CD4-positive, alpha-beta T cell treated with Interleukin-6 for 4 hours (primary cell): ENCODE data around the gene FBLN7.
"Not testable (repeated sequence)": the region's sequence is repeated elsewhere in the genome, so short reads cannot be mapped to it uniquely, and the experiment has no call there.

Experiments
- DNase-seq: peaks from one replicate; pipeline ENCODE4 v3.0.0-alpha.2; 2020; ENCODE audit warnings: mixed read lengths

The FBLN7 gene

DNA sequence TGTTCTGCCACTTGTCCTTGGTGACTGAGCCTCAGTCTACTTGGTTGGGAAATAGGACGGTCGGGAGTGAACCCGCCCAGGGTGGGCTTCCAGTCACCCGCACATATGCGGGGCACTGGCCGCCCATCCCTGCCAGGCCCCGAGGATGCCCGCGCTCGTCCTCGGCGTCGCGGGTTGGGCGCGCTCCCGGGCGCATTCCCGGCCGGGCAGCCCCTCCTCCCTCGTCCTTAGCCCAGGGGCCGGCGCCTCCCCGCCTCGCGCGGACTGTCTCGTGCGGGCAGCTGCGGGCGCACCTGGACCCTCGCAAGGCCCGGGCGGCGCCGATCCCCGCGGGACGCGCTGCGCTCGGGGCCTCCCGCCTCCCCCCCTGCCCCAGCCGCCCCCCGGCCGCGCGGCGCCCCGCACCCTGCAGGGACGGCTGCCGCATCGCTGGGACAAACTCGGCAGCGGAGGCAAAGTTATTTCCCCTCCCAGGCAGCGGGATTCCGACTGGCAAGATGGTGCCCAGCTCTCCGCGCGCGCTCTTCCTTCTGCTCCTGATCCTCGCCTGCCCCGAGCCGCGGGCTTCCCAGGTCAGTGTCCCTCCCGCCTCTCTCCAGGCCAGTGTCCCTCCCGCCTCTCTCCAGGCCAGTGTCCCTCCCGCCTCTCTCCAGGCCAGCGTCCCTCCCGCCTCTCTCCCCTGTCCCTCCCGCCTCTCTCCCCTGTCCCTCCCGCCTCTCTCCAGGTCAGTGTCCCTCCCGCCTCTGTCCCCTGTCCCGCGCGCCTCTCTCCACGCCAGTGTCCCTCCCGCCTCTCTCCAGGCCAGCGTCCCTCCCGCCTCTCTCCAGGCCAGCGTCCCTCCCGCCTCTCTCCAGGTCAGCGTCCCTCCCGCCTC lies at the start of gene FBLN7:
FBLN7 (plus strand) TSS at position 227 of the 874 bp plus-strand sequence; CDS start at position 498, 271 bp downstream.
- DNase-seq: peak; percentile 36

- no peak for DNase-seq
These were observed 48.8 kb upstream of the FBLN7 start for GRCh38 chr2:112089375-112089774.

DNA sequence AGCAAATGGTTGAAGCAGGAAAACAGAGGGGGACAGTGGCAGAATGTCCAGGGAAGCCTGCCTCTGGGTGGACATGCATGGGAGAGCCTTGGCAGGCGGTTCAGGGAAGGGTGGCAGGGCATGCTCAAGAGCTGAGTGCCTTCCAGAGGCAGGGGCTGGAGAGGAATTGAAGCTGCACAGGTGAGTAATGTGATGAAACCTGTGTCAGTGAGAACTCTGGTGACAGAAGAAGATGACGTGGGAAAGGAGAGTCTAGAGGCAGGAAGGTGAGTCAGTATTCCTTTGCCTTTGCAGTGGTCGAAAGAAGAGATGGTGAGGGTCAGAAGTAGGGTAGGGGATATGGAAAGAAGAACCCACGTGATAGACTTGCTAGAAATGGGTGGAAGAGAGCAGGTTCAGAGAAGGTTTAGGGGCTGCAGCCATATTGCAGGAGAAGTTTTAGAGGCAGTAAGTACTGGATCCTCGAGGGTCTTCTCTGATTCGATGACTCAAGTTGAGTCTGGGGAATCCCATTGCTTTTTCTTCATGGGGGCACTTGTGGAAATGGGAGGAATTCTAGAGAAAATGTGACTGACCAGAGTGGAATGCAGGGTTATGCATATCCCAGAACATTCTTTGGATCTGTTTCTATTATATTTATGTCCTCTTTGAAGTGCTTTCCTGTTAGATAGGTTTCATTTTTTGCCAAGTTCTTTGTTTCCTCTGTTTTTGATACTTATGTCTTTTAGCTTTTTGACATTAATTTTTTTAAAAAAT lies 45.7 kb upstream of the FBLN7 start:
- no peak for DNase-seq

- no peak for DNase-seq
These were observed 45.0 kb upstream of the FBLN7 start for GRCh38 chr2:112093216-112093615.

DNA sequence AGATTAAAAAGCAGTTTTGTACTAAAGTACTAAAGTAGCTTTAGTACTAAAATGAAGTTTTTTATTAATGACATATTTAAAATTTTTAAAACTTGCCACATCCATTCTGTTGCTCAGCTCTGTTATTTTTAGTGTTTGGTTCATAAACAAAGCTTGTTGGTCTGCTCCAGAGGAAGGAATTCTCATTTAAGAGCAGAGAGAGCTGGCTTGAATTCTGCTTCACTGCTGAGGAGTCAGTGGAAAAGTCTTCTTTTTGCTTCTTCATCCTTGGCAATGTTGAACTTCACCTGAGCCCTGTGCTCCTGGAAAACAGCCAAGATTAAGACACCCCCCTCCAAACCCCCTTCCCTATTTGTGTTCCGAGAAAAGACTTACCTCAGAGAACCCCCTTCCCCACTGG lies 42.5 kb upstream of the FBLN7 start:
- no peak for DNase-seq

DNA sequence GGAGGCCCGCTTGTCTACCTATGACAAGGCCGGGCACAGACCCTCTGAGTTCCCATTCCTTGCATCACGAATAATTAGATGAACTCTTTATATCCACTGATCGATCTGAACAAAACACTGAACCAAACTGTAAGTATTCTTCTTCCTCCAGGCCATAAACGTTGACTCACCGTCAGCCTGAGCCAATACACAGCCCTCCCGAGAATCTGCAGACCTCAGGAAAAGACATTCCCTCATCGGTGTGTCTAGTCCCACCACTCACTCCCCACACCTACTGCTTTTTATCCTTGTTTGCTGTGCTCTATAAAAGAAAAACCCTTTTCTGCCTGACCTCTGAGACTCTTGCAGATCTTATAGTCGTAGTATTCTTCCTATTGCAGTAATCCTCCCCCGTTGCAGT lies 42.1 kb upstream of the FBLN7 start:
- no peak for DNase-seq

DNA sequence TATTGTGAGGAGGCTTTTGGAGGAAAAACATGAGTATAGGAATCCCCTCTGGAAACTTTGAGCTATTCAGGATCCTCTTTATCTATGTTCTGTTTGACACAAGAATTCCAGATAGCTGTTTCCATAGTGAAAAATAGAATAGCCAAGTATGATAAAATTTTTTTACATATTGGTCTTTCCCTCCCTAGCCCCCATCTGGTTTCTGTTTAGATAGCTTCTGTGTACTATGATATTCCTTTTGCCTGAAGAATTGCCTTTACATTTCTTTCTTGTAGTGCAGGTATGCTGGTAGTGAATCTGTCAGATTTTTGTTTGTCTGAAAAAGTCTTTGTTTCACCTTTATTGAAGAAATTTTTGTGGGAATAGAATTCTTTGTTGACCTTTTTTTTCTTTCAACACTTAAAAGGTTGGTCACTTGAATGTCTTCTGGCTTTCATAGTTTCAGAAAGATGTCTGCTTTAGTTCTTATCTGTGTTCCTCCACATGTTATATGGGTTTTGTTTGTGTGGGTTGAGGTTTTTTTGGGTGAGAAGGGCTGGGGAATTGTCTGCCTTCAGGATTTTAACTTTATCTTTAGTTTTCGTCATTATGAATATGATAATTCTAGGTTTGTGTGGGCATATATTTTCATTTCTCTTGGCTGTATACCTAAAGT lies 29.9 kb upstream of the FBLN7 start:
- no peak for DNase-seq

DNA sequence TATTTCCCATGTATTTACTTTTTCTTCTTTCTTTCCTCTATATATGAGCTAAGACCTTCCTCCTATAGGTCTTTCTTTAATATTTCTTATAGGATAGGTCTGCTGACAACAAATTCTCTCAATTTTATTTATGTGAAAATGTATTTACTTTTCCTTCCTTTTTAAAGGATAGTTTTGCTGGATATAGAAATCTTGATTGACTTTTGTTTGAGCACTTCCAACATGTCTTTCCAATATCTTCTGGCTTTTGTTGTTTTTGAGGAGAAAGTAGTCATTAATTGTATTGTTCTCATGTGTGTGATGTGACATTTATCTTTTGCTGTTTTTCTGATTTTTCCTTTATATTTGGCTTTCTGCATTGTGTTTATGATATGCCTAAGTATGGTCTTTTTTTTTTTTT lies 28.9 kb upstream of the FBLN7 start:
- DNase-seq: no peak

GRCh38 chr2:112110966-112111365 lies 27.2 kb upstream of the FBLN7 start:
- no peak for DNase-seq

GRCh38 chr2:112113354-112113753 lies 24.8 kb upstream of the FBLN7 start:
- not testable (repeated sequence) for DNase-seq

- DNase-seq: no peak
These were observed 20.0 kb upstream of the FBLN7 start for GRCh38 chr2:112118148-112118547.

DNA sequence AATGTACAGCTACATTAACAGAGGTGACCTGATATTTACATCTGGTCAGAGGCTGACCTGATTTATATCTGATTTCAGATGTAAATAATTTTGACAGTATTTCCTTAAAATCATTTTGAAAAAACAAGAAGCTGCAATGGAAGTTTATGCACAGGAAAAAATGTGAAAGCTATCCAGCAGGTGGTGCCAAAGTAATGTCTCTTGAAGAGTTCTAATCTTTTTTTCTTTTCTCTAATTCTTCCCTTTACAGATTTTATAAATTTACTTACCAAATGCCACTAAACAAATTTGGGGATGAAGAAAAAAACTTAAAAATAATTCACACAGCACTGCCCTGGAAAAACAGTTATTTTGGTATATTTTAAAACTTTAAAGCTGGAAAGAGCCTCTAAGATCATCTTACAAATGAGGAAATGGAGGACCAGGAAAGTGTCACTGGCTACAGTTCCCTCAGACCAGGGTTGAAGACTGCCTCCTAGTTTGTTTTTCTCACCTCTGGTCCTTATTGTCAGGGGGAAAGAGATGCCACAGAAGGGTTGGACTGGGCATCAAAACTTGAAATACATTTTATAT lies 16.4 kb upstream of the FBLN7 start:
- DNase-seq: peak; percentile 73

DNA sequence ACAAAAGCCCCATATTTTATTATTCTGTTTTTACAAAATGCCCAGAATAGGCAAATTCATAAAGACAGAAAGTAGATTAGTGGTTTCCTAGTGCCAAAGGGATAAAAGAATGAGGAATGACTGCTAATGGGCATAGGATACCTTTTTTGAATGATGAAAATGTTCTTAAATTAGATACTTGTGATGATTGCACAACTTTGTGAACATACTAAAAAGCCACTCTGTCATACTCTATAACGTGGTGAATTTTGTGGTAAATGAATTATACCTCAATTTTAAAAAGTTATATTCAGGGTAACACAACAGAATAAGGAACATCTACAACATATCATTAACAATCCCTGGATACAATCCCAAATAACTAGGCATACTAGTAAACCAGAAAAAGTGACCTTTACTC lies 9.1 kb upstream of the FBLN7 start:
- no peak for DNase-seq

- no peak for DNase-seq
These were observed 4.8 kb upstream of the FBLN7 start for GRCh38 chr2:112133344-112133743.

DNA sequence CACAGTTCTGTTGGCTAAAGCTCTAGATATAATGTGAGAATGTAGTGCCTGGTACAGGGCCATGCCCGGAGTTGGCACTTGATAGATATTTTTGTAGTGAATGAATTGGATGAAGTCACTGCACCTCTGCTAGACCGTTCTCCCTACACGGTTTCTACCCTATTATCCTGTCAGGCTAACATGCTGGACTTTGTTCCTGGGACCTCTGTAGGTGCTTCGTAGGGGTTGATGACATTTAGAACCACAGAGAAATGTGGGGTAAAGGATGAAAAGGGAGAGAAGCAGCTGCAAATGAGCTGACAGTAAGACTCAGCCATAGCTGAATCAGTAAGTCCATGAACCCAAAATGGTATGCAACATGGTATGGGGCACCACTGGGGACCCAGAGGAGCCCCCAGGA lies 4.1 kb upstream of the FBLN7 start:
- no peak for DNase-seq

- no peak for DNase-seq
These were observed 2.1 kb upstream of the FBLN7 start for GRCh38 chr2:112136096-112136495.

GRCh38 chr2:112137516-112138158 lies 548 bp upstream of the FBLN7 start:
- peak; percentile 48 for DNase-seq

DNA sequence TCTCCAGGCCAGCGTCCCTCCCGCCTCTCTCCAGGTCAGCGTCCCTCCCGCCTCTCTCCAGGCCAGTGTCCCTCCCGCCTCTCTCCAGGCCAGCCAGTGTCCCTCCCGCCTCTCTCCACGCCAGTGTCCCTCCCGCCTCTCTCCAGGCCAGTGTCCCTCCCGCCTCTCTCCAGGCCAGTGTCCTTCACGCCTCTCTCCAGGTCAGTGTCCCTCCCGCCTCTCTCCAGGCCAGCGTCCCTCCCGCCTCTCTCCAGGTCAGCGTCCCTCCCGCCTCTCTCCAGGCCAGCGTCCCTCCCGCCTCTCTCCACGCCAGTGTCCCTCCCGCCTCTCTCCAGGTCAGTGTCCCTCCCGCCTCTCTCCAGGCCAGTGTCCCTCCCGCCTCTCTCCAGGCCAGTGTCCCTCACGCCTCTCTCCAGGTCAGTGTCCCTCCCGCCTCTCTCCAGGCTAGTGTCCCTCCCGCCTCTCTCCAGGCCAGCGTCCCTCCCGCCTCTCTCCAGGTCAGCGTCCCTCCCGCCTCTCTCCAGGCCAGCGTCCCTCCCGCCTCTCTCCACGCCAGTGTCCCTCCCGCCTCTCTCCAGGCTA lies 939 bp downstream of the FBLN7 start:
- not testable (repeated sequence) for DNase-seq

DNA sequence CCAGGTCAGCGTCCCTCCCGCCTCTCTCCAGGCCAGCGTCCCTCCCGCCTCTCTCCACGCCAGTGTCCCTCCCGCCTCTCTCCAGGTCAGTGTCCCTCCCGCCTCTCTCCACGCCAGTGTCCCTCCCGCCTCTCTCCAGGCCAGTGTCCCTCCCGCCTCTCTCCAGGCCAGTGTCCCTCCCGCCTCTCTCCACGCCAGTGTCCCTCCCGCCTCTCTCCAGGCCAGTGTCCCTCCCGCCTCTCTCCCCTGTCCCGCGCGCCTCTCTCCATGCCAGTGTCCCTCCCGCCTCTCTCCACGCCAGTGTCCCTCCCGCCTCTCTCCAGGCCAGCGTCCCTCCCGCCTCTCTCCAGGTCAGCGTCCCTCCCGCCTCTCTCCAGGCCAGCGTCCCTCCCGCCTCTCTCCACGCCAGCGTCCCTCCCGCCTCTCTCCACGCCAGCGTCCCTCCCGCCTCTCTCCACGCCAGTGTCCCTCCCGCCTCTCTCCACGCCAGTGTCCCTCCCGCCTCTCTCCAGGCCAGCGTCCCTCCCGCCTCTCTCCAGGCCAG lies 1.5 kb downstream of the FBLN7 start:
- not testable (repeated sequence) for DNase-seq

DNA sequence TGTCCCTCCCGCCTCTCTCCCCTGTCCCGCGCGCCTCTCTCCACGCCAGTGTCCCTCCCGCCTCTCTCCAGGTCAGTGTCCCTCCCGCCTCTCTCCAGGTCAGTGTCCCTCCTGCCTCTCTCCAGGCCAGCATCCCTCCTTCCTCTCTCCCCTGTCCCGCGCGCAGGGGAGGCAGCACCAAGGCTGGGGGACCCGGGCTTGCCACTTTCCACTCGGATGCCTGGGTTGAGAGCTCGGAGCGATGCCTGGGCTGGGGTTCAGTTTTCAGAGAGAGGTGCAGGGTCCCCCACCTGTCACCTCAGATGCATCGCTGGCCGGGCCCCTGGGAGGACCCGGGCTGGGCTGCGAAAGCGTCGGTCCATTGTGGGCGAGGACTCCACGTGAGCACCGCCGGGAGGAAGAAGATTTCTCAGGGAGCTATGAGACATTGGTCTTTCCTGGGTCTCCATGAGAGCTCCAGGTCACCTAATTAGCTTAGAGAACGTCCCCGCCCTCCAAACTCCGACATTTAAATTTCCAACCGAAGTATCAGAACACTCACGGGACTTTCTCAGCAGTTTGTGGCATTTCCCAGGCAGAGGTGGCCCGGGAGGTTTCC lies 2.1 kb downstream of the FBLN7 start:
- no peak for DNase-seq

DNA sequence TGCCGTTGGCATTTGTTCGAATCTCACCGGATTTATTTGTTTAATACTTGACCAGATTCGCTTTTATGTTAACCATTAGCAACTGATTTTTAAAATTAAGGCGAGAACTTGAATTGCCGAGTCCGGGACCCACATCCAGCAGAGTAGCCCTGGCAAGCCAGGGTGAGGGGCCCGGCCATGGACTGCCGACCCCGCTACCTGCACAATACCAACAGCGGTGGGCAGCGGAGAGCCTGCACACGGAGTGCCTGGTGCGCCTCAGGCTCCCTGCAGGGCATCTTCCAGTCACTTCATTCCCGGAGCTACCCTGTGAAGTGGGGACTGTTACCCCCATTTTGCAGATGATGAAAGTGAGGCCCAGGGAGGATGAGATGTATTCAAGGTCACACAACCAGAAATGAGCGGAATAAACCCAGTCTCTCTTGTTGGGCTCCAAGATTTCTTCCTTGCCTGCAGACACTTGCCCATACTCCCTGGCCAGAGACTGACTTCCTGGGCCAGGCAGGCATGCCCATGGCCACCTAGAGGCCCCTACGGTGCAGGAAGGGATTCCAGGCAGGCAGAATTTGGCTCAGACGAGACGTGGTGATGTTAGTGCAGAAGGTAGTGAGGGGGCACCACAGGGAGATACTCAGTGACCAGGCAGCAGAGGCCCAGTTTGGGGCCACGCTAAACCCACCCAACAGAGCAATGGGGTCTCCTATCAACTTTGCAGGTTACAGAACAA lies 2.9 kb downstream of the FBLN7 start:
- DNase-seq: no peak
